Skeletal muscle tissue (tissue), 4 donors: ENCODE results near the gene RMND5B. TPM values are rescaled to one million over a fixed set of nuclear protein-coding genes. Genes with fewer than 3 reads are reported as not detected.

Source experiments
- H3K27ac ChIP-seq: one replicate; pipeline ENCODE4 v1.7.0; 2013; ENCODE audit warnings: mild to moderate bottlenecking, low read depth, low read length, inconsistent platforms
- H3K27me3 ChIP-seq, 3 donors: one replicate each; pipeline ENCODE4 v1.7.0; 2013; ENCODE audit warnings: low read length in 3 of 3; ENCODE audit not compliant: control insufficient read depth in 3 of 3, insufficient read depth in 3 of 3
- H3K36me3 ChIP-seq, 3 donors: one replicate each; pipeline ENCODE4 v1.7.0; 2013; ENCODE audit warnings: low read length in 3 of 3; ENCODE audit not compliant: control insufficient read depth in 3 of 3, insufficient read depth in 3 of 3
- H3K4me1 ChIP-seq, 3 donors: one replicate each; pipeline ENCODE4 v1.7.0; 2013; ENCODE audit warnings: low read length in 3 of 3, mild to moderate bottlenecking in 3 of 3; ENCODE audit not compliant: control insufficient read depth in 3 of 3, insufficient read depth in 3 of 3
- H3K4me3 ChIP-seq, 3 donors: one replicate each; pipeline ENCODE4 v1.7.0; 2013; ENCODE audit warnings: low read length in 3 of 3
- H3K9ac ChIP-seq, 3 donors: one replicate each; pipeline ENCODE4 v1.7.0; 2013; ENCODE audit warnings: low read length in 3 of 3, mild to moderate bottlenecking in 3 of 3, moderate library complexity in 2 of 3, low read depth in 1 of 3
- H3K9me3 ChIP-seq, 3 donors: one replicate each; pipeline ENCODE4 v1.7.0; 2013; ENCODE audit warnings: low read length in 3 of 3; ENCODE audit not compliant: control insufficient read depth in 3 of 3
- total RNA-seq: library from RNA; depleted of rRNA; stranded (reverse); fragments of >200 nt; gene quantifications from one replicate; pipeline ENCODE4 v1.2.3, GENCODE V29; 2014
- donor health status: Osteomylitis.

Gene RMND5B
- total RNA-seq, 1 donor from 2014 or later = 29.2 TPM

GRCh38 chr5:178162481-178162880, 31.7 kb downstream of the RMND5B start:
- H3K9ac ChIP-seq = no peak overlapping the region
- H3K9me3 ChIP-seq = no peaks in the 10 kb centered on the region
- H3K27ac ChIP-seq = no peak overlapping the region
- H3K4me3 ChIP-seq = no peak overlapping the region
- H3K4me1 ChIP-seq = peaks cover 0 to 8% (median 8%) of the 10 kb centered on the region in 3 donors
- peaks cover 12 to 34% (median 29%) of the 10 kb centered on the region in 3 donors for H3K27me3 ChIP-seq
- no peaks in the 10 kb centered on the region for H3K36me3 ChIP-seq

- H3K27ac ChIP-seq = no peak overlapping the region
- H3K9me3 ChIP-seq = no peaks in the 10 kb centered on the region
- peaks cover 12 to 34% (median 29%) of the 10 kb centered on the region in 3 donors for H3K27me3 ChIP-seq
- no peaks in the 10 kb centered on the region for H3K36me3 ChIP-seq
- H3K4me3 ChIP-seq = peak overlapping the region; percentile 49 to 65 (median 58)
- peak overlapping the region in 2 of 3 donors; percentile 23 to 57 for H3K9ac ChIP-seq
- peaks cover 0 to 8% (median 8%) of the 10 kb centered on the region in 3 donors for H3K4me1 ChIP-seq
Measured at GRCh38 chr5:178163772-178164735, 33.2 kb downstream of the RMND5B start.

GRCh38 chr5:178165581-178165980, 34.8 kb downstream of the RMND5B start:
- peaks cover 0 to 8% (median 8%) of the 10 kb centered on the region in 3 donors for H3K4me1 ChIP-seq
- no peaks in the 10 kb centered on the region for H3K36me3 ChIP-seq
- no peak overlapping the region for H3K9ac ChIP-seq
- peaks cover 12 to 34% (median 32%) of the 10 kb centered on the region in 3 donors for H3K27me3 ChIP-seq
- no peaks in the 10 kb centered on the region for H3K9me3 ChIP-seq
- H3K4me3 ChIP-seq = no peak overlapping the region
- H3K27ac ChIP-seq = no peak overlapping the region

- H3K36me3 ChIP-seq = no peaks in the 10 kb centered on the region
- H3K27ac ChIP-seq = no peak overlapping the region
- H3K9ac ChIP-seq = no peak overlapping the region
- no peak overlapping the region for H3K4me3 ChIP-seq
- H3K9me3 ChIP-seq = no peaks in the 10 kb centered on the region
- peaks cover 3 to 12% (median 9%) of the 10 kb centered on the region in 3 donors for H3K27me3 ChIP-seq
- H3K4me1 ChIP-seq = no peaks in the 10 kb centered on the region
Measured at GRCh38 chr5:178170455-178170854, 39.6 kb downstream of the RMND5B start.

GRCh38 chr5:178174456-178174855, 43.6 kb downstream of the RMND5B start:
- no peaks in the 10 kb centered on the region for H3K9me3 ChIP-seq
- H3K27me3 ChIP-seq = peaks cover 0 to 3% (median 0%) of the 10 kb centered on the region in 3 donors
- H3K4me3 ChIP-seq = no peak overlapping the region
- no peak overlapping the region for H3K27ac ChIP-seq
- no peaks in the 10 kb centered on the region for H3K36me3 ChIP-seq
- no peaks in the 10 kb centered on the region for H3K4me1 ChIP-seq
- H3K9ac ChIP-seq = no peak overlapping the region

- Histone ChIP-seq H3K9ac (no peak overlapping the region), H3K27ac (no peak overlapping the region), H3K9me3 (no peaks in the 10 kb centered on the region), H3K27me3 (no peaks in the 10 kb centered on the region), H3K4me1 (no peaks in the 10 kb centered on the region), H3K4me3 (no peak overlapping the region), H3K36me3 (no peaks in the 10 kb centered on the region)
Measured at GRCh38 chr5:178176791-178177190, 46.0 kb downstream of the RMND5B start.

- H3K4me1 ChIP-seq = no peaks in the 10 kb centered on the region
- no peaks in the 10 kb centered on the region for H3K9me3 ChIP-seq
- no peak overlapping the region for H3K4me3 ChIP-seq
Measured at GRCh38 chr5:178177569-178177968, 46.8 kb downstream of the RMND5B start.

GRCh38 chr5:178180141-178180863, 49.5 kb downstream of the RMND5B start:
- no peaks in the 10 kb centered on the region for H3K27me3 ChIP-seq
- no peaks in the 10 kb centered on the region for H3K9me3 ChIP-seq
- H3K4me1 ChIP-seq = no peaks in the 10 kb centered on the region
- H3K9ac ChIP-seq = no peak overlapping the region
- no peak overlapping the region for H3K4me3 ChIP-seq
- no peak overlapping the region for H3K27ac ChIP-seq
- H3K36me3 ChIP-seq = no peaks in the 10 kb centered on the region

More at GRCh38 chr5:178177569-178177968, 46.8 kb downstream of the RMND5B start:
- no peaks in the 10 kb centered on the region for H3K36me3 ChIP-seq
- H3K27me3 ChIP-seq = no peaks in the 10 kb centered on the region
- H3K9ac ChIP-seq = no peak overlapping the region
- H3K27ac ChIP-seq = no peak overlapping the region

- Histone ChIP-seq H3K9me3 (no peaks in the 10 kb centered on the region), H3K27me3 (no peaks in the 10 kb centered on the region), H3K4me1 (no peaks in the 10 kb centered on the region), H3K9ac (no peak overlapping the region), H3K4me3 (no peak overlapping the region), H3K36me3 (no peaks in the 10 kb centered on the region), H3K27ac (no peak overlapping the region)
Measured at GRCh38 chr5:178182158-178182876, 51.5 kb downstream of the RMND5B start.
